NCI-H460 (cell line): ENCODE data around the gene TNFAIP8. TPM values are rescaled to one million over a fixed set of nuclear protein-coding genes. Genes with fewer than 3 reads are reported as not detected.

Experiments
- small RNA-seq, 2 experiments: library from RNA; depleted of rRNA; stranded (forward); fragments of <200 nt; gene quantifications; one replicate each; pipeline ENCODE3, GENCODE V24; 2014
- total RNA-seq: library from RNA; depleted of rRNA; stranded (reverse); fragments of >200 nt; shearing (Covaris generic); gene quantifications from 2 replicates; pipeline ENCODE4 v1.2.3, GENCODE V29; 2014; rRNA removed

The TNFAIP8 gene
- total RNA-seq, 1 experiment from 2014 or later, result 35.2 TPM

Small RNA genes within 50 kb of the gene (small RNA-seq; reads per million reads assigned to genes)
- gene RN7SL174P, result 0 reads per million in 2 experiments
- 0 to 0.12 reads per million in 2 experiments for gene RNA5SP190

Other genes starting within 250 kb of the TNFAIP8 start
- gene HSD17B4, start 96.5 kb downstream of the TNFAIP8 start, total RNA-seq, result 151 and 170 TPM in 2 replicates